ENCODE results near the gene MICA.
"Not testable (repeated sequence)": the region's sequence is repeated elsewhere in the genome, so short reads cannot be mapped to it uniquely, and the experiment has no call there.

Gene MICA

GRCh38 chr6:31403283-31404060 lies at the start of gene MICA:
MICA (plus strand) TSS chr6:31403595; CDS start chr6:31403633, 38 bp downstream.
- DNase-seq: peak; percentile 72

DNA sequence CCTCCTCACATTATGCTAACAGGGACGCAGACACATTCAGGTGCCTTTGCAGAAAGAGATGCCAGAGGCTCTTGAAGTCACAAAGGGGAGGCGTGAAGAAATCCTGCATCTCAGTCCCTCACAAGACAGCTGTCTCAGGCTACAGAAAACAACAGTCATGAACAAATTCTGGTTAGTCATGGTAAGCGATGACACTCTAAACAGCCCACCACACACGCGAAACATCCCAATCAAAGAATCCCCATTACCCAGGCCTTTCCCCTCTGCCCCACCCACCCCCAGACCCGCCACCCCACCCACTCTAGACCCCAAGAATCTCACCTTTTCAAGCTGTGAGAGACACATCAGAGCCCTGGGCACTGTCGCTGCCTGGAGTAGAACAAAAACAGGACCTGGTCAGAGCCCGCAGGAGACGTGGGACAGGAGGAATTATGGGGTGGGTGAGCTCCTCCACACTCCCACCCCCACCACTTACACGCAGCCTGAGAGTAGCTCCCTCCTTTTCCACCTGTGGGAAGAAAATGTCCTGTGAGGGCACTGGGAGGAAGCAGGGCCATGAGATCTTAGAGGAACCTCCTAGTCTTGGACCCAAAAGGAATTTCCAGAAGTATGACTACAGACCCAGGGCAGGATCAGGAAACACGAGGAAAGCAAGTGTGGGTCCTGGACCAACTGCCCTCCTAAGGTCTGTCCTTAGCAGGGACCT lies 49.1 kb upstream of the MICA start:
- DNase-seq: peak; percentile 44

- peak; percentile 36 for DNase-seq
Measured at GRCh38 chr6:31354864-31355582, 48.4 kb upstream of the MICA start.

- DNase-seq: peak; percentile 29
Measured at GRCh38 chr6:31355583-31355948, 47.8 kb upstream of the MICA start.

DNA sequence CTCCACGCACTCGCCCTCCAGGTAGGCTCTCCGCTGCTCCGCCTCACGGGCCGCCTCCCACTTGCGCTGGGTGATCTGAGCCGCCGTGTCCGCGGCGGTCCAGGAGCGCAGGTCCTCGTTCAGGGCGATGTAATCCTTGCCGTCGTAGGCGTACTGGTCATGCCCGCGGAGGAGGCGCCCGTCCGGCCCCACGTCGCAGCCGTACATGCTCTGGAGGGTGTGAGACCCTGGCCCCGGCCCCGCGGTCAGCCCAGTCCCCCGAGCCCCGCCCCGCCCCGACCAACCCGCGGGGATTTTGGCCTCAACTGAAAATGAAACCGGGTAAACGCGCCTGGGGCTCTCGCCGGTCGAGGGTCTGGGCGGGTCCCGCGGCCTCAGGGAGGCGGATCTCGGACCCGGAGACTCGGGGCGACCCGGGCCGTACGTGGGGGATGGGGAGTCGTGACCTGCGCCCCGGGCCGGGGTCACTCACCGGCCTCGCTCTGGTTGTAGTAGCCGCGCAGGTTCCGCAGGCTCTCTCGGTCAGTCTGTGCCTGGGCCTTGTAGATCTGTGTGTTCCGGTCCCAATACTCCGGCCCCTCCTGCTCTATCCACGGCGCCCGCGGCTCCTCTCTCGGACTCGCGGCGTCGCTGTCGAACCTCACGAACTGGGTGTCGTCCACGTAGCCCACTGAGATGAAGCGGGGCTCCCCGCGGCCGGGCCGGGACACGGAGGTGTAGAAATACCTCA lies 47.0 kb upstream of the MICA start:
- peak; percentile 54 for DNase-seq

- peak; percentile 87 for DNase-seq
Measured at GRCh38 chr6:31356946-31357466, 46.4 kb upstream of the MICA start, which contains the start of gene HLA-B. HLA-B (minus strand) TSS chr6:31357179; CDS start chr6:31357158, 21 bp downstream.

- no peak for DNase-seq
Measured at GRCh38 chr6:31357886-31358285, 45.5 kb upstream of the MICA start.

DNA sequence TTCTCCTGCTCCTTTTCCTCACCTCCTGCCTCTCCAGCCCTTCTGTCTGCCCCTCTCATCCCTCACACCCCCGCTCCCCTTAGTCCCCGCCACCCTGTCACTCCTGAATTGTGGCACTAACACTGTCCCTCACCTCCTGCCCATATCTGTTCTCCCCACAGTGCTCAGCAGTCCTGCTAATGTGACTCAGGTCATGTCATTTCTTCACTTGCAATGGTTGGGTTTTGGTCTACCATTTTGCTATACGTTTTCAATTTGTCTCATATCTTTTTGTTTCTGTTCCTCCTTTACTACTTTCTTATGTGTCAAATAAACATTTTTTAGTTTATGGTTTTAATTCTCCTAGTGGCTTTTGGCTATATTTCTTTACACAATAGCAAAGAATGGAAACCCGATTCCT lies 45.1 kb upstream of the MICA start:
- no peak for DNase-seq

DNA sequence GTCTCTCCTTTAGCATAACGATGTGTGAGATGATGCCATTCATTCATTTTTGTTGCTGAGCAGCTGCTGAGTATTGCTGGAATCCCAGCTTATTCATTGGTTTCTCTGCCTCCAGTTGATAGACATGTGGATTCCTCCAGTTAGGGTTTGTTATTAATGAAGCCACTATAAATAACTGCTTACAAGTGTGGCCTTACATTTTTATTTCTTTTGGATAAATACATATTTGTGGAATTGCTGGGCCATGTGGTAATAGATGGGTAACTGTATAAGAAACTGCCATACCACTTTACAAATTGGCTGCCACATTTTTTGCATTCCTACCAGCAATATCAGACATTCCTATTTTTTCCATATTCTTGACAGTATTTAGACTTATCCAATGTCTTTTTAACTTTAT lies 43.8 kb upstream of the MICA start:
- no peak for DNase-seq

- no peak for DNase-seq
Measured at GRCh38 chr6:31362751-31363150, 40.6 kb upstream of the MICA start.

GRCh38 chr6:31363811-31364210 lies 39.6 kb upstream of the MICA start:
- DNase-seq: no peak

DNA sequence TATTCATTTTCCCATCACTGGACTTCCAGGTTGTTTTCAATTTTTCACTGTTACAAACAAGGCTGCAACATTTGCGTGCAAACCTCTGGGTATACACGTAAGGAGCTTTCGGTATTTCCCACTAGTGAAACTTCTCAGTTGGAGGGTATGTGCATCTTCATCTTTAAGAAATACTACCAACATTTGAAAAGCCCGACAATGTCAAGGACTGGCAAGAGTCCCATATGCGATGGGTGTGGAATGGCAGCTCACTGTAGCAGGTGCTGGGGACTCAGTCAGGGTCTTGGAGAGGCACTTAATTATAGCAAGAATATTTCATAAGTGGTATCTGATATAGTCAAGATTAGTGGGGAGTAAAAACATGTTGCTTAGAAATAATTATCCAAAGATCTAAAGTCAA lies 37.5 kb upstream of the MICA start:
- DNase-seq: no peak

DNA sequence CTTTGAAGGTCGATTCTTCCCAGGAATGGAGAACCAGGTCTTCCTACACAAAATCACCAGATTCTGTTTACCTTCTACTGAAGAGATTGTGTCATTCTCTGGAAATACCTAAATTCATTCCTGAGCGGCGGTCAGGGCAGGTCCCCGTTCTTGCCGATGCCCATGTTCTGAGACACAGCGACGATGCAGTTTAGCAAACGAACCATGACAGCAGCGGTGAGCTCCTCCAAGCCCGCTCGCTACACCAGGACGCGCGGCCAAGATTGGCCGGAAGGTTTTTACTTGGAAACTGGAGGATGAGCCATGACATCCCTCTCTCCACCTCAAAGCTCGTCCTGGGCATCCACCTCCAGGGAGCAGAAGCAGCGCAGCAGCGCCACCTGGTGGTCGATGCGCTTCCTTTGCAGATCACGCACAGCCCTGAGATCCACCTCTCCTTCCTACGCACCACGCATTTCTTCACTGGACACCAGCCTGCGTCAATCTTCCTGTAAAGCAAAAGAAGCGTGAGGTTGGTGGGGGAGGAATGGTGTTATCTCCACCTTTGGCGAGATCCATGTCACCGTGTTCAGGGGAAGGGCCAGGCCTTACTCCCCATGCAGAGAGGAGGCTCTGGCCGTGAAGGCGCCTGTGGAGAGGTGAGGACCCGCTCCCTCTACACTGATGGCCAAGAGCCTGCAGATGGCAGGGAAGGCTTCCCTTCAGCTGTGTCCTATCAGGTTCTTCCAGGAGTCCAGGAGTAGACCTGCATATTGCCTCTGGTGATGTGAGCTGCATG lies 36.5 kb upstream of the MICA start:
- peak; percentile 87 for DNase-seq

DNA sequence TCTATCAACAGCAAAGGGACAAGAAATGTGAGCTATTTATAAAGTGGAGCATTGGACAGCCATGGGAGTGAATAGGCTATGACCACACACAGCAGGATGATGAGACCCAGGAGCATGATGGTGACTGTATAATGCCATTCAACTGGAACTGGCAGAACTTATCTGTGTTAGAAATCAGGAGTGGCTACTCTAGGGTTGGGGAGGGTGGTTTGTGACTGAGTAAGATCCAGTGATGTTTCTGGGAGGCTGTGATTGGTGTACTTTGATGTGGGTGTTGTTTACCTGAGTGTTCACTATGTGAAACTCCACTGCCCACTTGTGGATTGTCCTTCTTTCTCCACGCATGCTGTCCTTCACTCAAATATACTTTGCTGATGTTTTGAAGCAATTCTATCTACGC lies 34.9 kb upstream of the MICA start:
- no peak for DNase-seq

GRCh38 chr6:31374118-31374517 lies 29.3 kb upstream of the MICA start:
- not testable (repeated sequence) for DNase-seq

DNA sequence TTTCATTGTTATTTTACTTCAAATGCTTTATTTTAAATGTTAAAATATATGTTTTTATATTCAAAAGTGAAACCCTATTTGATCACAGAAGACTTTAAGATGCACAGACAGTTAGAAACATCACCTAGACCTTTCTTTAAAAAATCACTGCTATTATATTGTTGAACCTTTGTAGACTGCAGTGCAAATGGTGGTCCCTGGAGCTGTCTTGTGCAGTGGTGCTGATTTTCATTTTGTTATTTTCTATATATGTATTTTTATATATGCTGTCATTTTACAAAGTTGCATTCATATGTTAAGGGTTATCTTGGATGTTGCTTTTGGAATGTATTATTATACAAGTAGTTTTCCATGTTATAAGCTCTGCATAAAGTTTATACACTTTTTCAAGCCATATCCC lies 27.7 kb upstream of the MICA start:
- no peak for DNase-seq

DNA sequence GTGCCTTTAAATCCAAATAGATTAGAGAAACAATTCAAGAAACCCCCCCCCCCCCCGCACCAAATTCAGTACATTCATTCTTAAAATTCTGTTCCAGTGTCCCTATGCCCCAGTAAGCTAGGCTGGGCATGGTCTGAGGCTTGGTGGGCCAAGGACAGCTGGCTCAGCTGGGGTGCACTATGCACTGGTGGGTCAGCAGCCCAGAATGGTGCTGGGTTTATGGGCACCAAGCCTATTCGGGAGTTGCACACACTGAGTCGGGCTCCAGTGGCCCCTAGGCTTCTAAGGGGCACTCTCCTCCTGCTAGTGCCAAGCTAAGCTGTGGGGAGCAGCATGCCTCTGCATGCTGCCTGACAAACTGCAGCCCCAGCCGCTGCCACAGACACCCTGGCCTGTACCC lies 26.4 kb upstream of the MICA start:
- DNase-seq: no peak

- no peak for DNase-seq
Measured at GRCh38 chr6:31378062-31378720, 25.2 kb upstream of the MICA start.

DNA sequence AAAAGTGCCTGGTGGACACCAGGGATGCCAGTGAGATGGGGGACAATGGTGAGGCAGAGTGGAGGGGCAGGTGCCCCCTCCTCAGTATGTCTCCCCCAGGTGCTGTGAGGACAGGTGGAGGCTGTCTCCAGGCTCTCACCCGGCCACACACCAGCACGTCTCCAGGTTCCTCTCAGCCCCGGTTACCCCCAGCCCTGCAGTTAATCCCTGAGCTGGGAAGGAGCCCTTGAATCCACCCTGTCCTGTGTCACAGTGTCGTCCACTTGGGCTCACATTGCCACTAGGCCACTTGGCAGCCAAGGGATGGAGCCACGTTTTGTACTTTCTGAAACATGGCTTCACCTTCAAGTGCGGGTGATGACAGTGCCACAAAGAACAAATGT lies 24.7 kb upstream of the MICA start:
- no peak for DNase-seq

DNA sequence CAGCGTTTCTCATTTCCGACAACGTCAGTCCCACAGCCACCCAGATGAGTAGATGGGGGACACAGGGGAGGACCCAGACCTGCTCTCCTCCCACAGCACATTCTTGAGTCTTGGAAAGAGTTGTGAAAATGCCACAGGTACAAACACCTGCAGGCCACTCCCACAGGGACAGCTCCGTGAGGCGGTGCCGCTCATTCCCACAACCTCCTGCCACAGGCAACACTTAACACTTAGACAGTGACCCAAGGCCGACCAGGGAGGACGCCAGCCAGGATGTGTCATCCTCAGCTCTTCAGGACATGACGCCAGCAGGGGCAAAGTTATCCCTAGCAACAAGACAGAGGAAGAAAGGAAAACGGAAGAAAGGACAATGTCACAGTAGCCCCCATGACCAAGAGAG lies 23.5 kb upstream of the MICA start:
- DNase-seq: no peak

DNA sequence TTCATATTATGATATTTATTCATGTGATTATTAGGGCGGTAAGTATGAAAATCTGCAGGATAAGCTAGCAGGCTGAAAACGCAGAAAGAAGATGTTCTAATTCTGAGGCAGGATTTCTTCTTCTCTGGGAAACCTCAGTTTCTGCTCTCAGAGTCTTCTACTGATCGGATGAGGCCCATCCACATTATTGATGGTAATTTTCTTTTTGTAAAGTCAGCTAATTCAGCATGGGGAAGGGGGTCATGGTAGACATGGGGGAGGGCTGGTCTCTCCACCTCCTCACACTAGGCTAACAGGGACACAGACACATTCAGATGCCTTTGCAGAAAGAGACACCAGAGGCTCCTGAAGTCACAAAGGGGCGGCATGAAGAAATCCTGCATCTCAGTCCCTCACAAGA lies 21.7 kb upstream of the MICA start:
- no peak for DNase-seq

- DNase-seq: no peak
Measured at GRCh38 chr6:31383149-31383548, 20.2 kb upstream of the MICA start.
